Osteocyte (in vitro differentiated cells): Measurements from ENCODE around the gene PPP1R12C. TPM values are rescaled to one million over a fixed set of nuclear protein-coding genes. Genes with fewer than 3 reads are reported as not detected.

ENCODE experiments used
- DNase-seq: peaks from one replicate; pipeline ENCODE4 v3.0.0; 2021; ENCODE audit warnings: mixed read lengths; ENCODE audit not compliant: unreplicated experiment; ENCODE audit errors: extremely low spot score
- H3K27ac Mint-ChIP-seq: one replicate; pipeline ENCODE4 v1.8.0; 2021; ENCODE audit warnings: mild to moderate bottlenecking, mixed read lengths; ENCODE audit not compliant: unreplicated experiment
- H3K27me3 Mint-ChIP-seq: one replicate; pipeline ENCODE4 v1.8.0; 2021; ENCODE audit warnings: mixed read lengths; ENCODE audit not compliant: unreplicated experiment
- H3K36me3 Mint-ChIP-seq: one replicate; pipeline ENCODE4 v1.8.0; 2021; ENCODE audit warnings: mixed read lengths; ENCODE audit not compliant: unreplicated experiment
- H3K4me1 Mint-ChIP-seq: one replicate; pipeline ENCODE4 v1.8.0; 2021; ENCODE audit warnings: mixed read lengths; ENCODE audit not compliant: unreplicated experiment
- H3K4me3 Mint-ChIP-seq: one replicate; pipeline ENCODE4 v1.8.0; 2021; ENCODE audit warnings: mild to moderate bottlenecking, moderate library complexity, mixed read lengths; ENCODE audit not compliant: unreplicated experiment
- H3K9me3 Mint-ChIP-seq: one replicate; pipeline ENCODE4 v1.8.0; 2021; ENCODE audit warnings: mixed read lengths; ENCODE audit not compliant: unreplicated experiment
- total RNA-seq: library from RNA; stranded (reverse); gene quantifications from 2 replicates; pipeline ENCODE4 v1.2.1, GENCODE V29; 2021
- TF ChIP-seq, protein P1 (sequence below): fragments of 200-600 bp; sonication (generic); IDR thresholded peaks from 2 replicates; pipeline ENCODE4 v1.5.0; 2021; ENCODE audit warnings: antibody characterized with exemption, mild to moderate bottlenecking, moderate library complexity

PPP1R12C gene
- total RNA-seq, 1 donor from 2014 or later: 135 TPM

DNA sequence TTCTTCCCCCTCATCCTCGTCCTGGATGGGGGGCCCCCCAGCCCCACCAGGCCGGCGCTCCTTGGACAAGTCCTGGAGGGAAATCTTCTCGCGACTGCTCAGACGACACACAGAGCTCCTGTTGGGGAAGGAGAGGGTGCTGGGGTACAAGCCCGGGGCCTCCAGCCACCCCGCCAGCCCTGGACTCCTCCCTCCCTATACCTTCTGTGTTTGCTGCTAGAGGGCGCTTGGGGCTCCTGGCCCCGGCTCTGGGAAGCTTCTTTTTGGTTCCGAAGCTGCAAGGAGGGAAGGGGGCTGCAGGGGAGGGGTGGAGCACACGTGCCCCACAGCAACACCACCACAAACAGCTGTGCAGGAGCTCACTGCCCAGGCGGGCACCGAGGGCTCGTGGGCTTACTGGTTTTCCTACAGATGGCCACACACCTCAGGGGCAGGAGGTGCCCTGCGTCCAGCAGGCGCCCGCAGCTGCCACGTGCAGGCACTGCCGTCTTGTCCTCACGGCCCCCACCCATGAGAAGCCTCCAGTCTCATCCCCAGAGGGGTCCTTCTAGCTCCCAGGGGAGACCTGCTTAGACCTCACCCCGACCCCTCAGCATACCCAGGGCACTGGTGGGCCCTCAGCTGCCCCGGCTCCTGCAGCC, 21.3 kb downstream of the PPP1R12C start:
- peaks cover 6% of the 10 kb centered on the region for H3K36me3 Mint-ChIP-seq
- no peak overlapping the region for H3K27ac Mint-ChIP-seq
- H3K9me3 Mint-ChIP-seq: no peaks in the 10 kb centered on the region
- TF ChIP-seq, protein P1, sequence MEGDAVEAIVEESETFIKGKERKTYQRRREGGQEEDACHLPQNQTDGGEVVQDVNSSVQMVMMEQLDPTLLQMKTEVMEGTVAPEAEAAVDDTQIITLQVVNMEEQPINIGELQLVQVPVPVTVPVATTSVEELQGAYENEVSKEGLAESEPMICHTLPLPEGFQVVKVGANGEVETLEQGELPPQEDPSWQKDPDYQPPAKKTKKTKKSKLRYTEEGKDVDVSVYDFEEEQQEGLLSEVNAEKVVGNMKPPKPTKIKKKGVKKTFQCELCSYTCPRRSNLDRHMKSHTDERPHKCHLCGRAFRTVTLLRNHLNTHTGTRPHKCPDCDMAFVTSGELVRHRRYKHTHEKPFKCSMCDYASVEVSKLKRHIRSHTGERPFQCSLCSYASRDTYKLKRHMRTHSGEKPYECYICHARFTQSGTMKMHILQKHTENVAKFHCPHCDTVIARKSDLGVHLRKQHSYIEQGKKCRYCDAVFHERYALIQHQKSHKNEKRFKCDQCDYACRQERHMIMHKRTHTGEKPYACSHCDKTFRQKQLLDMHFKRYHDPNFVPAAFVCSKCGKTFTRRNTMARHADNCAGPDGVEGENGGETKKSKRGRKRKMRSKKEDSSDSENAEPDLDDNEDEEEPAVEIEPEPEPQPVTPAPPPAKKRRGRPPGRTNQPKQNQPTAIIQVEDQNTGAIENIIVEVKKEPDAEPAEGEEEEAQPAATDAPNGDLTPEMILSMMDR: no peak
- no peak overlapping the region for H3K4me3 Mint-ChIP-seq
- DNase-seq: no peak
- H3K4me1 Mint-ChIP-seq: peaks cover 2% of the 10 kb centered on the region
- no peaks in the 10 kb centered on the region for H3K27me3 Mint-ChIP-seq

DNA sequence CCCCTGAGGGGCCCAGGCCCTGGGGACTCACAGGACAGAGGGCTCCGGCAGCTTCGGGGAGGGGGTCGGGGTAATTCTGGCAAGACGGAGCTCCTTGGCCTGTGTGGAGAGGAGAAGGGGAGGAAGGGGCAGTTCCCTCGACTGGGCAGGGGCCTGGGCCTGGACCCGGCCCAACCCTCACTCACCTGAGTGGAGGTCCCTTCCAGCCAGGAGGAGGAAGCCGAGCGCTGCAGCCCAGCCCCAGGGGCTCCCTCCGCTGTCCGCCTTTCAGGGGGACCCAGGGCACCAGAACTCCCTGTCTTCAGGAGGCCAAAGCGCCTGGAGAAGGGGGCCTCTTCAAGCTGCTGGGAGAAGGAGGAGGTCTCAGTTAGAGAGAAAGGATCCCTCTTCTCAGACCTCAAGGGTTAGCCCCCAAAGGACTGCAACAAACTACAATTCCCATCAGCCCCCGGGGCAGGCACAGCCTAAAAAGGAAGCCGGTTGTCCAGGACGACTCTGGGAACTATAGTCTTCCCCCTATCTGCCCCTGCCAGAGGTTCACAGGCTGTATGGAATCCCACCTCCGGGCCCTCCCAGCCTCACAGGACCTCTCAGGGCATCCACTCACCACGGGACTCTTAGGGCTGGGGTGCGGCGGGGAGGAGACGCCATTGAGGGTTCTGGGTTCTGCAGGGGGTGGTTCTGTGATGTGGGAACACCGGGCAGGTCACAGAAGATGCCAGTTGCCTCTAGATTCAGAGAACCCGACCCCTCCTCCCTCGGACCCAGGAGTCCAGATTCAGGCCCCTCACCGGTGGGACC, 22.0 kb downstream of the PPP1R12C start:
- H3K36me3 Mint-ChIP-seq: peaks cover 7% of the 10 kb centered on the region
- no peak overlapping the region for H3K27ac Mint-ChIP-seq
- DNase-seq: no peak
- no peaks in the 10 kb centered on the region for H3K9me3 Mint-ChIP-seq
- H3K4me3 Mint-ChIP-seq: no peak overlapping the region
- H3K4me1 Mint-ChIP-seq: peaks cover 2% of the 10 kb centered on the region
- no peaks in the 10 kb centered on the region for H3K27me3 Mint-ChIP-seq
- TF ChIP-seq, protein P1: no peak

DNA sequence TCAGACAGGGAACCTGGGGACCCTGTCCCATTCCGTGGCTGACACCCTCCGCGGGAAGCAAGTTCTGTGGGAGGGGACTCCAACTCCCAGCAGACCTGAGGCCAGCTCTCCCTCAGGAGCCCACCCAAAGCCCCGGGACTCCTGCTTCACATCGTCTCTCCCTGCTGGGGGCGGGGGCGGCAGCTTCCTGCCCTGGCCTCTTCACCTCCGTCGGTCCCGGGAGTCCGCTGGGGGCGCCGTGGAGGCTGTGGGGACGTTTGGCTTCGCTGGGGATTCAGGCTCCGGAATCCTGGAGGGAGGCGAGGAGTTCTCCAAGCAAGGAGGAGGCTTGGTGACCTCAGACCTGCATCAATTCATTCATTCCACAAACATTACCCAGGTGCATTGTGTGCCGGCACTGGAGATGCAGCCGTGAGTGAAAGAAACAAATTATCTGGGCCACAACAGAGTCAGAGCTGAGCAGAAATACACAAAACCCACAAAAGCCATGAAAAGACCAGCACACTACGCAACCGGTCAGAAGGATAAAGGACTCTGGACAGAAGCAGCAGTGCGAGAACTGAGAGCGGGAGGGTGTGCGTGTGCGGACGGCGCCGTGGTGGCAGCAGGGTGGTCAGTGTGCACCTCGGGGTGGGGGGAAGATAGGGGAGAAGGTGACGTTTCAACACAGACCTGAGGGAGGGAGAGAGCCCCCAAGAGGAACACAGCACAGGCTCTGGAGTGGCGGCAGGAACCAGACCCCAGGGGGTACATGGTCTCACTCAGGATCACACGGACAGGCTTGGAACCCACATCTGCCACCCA, 22.8 kb downstream of the PPP1R12C start:
- Mint-ChIP-seq H3K9me3 (no peaks in the 10 kb centered on the region), H3K27me3 (no peaks in the 10 kb centered on the region), H3K36me3 (peaks cover 11% of the 10 kb centered on the region), H3K4me1 (peaks cover 3% of the 10 kb centered on the region), H3K27ac (no peak overlapping the region), H3K4me3 (no peak overlapping the region)
- DNase-seq: no peak
- TF ChIP-seq, protein P1: no peak

DNA sequence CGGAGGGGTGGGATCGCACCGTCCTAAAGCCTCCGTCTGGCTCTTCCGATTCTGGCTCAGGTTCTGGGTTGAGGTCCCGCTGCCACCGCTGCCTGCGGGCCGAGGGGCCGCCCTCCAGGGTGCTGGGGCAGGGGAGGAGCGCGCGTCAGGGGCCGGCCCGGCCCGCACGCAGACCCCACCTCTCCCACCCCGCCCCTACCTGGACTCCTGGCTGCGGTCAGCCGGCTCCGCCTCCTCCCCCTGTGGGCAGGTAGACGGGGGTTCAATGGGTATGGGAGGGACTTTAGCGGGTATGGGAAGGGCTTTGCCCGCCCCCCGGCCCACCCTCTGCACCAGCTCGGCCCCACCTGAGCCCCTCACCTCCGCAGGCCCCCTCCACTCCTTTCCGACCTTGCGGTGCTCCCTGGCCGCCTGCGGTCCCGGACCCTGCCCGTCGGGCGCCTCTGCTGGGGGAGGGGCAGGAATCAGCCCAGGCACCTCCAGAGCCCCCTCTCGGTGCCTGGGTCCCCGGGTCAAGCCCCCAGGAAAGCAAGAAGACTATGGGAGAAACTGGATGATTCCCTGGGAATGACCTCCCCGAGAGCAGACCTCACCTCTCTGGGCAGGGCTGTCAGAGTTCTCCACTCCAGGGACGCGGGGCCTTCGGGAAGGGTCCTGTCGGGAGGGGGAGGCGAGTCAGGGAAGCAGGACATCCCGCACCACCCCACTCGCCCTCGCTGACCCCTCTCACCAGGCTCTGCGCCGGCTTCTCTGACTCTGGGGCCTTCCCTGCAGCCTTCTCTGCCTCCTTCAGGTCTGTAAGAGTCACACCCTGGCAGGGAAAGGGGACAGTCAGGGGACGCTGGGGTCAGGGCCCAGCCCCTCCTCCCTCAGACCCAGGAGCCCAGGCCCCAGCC, 24.8 kb downstream of the PPP1R12C start:
- H3K27ac Mint-ChIP-seq: no peak overlapping the region
- H3K9me3 Mint-ChIP-seq: no peaks in the 10 kb centered on the region
- no peaks in the 10 kb centered on the region for H3K27me3 Mint-ChIP-seq
- H3K4me3 Mint-ChIP-seq: no peak overlapping the region
- TF ChIP-seq, protein P1: no peak
- DNase-seq: no peak
- H3K36me3 Mint-ChIP-seq: peaks cover 11% of the 10 kb centered on the region
- peaks cover 20% of the 10 kb centered on the region for H3K4me1 Mint-ChIP-seq
